Trophoblast cell (in vitro differentiated cells and primary cell): Measurements from ENCODE around the gene LEMD3.

Source experiments
- DNase-seq, 2 donors: peaks; one replicate each; pipeline ENCODE4 v3.0.0-alpha.2; 2016
- H2AFZ ChIP-seq: 2 replicates; pipeline ENCODE4 v1.6.1; 2013; ENCODE audit warnings: low read length, moderate library complexity, mild to moderate bottlenecking; ENCODE audit not compliant: insufficient read depth, poor library complexity
- H2AK5ac ChIP-seq: 2 replicates; pipeline ENCODE4 v1.6.1; 2013; ENCODE audit warnings: mild to moderate bottlenecking, low read length
- H2BK120ac ChIP-seq: 2 replicates; pipeline ENCODE4 v1.6.1; 2013; ENCODE audit warnings: low read length, mild to moderate bottlenecking, moderate library complexity; ENCODE audit not compliant: insufficient read depth, poor library complexity
- H2BK12ac ChIP-seq: 2 replicates; pipeline ENCODE4 v1.6.1; 2013; ENCODE audit warnings: mild to moderate bottlenecking, low read length, moderate library complexity
- H2BK5ac ChIP-seq: 2 replicates; pipeline ENCODE4 v1.6.1; 2013; ENCODE audit warnings: low read length, low read depth, moderate library complexity, mild to moderate bottlenecking; ENCODE audit not compliant: poor library complexity
- H3K14ac ChIP-seq: 2 replicates; pipeline ENCODE4 v1.6.1; 2013; ENCODE audit warnings: mild to moderate bottlenecking, low read length
- H3K18ac ChIP-seq: 2 replicates; pipeline ENCODE4 v1.6.1; 2013; ENCODE audit warnings: mild to moderate bottlenecking, low read length
- H3K23ac ChIP-seq: 2 replicates; pipeline ENCODE4 v1.6.1; 2013; ENCODE audit warnings: low read length
- H3K27ac ChIP-seq: 2 replicates; pipeline ENCODE4 v1.5.1; 2013; ENCODE audit warnings: low read depth, mild to moderate bottlenecking, inconsistent platforms, low read length, moderate library complexity
- H3K27me3 ChIP-seq: 2 replicates; pipeline ENCODE4 v1.6.1; 2013; ENCODE audit warnings: inconsistent platforms, mild to moderate bottlenecking, low read length, moderate library complexity; ENCODE audit not compliant: insufficient read depth
- H3K36me3 ChIP-seq, 2 experiments: 1 replicate in 1 of 2; 2 replicates in 1 of 2; pipeline ENCODE4 v1.6.1; 2013; ENCODE audit warnings: low read length in 2 of 2, mild to moderate bottlenecking in 2 of 2, moderate library complexity in 1 of 2; ENCODE audit not compliant: insufficient read depth in 2 of 2, control insufficient read depth in 1 of 2
- H3K4ac ChIP-seq: 2 replicates; pipeline ENCODE4 v1.6.1; 2013; ENCODE audit warnings: low read depth, mild to moderate bottlenecking, low read length, moderate library complexity
- H3K4me1 ChIP-seq, 2 experiments: 1 replicate in 1 of 2; 2 replicates in 1 of 2; pipeline ENCODE4 v1.6.1; 2013; ENCODE audit warnings: low read length in 2 of 2, mild to moderate bottlenecking in 2 of 2, moderate library complexity in 1 of 2; ENCODE audit not compliant: insufficient read depth in 2 of 2, control insufficient read depth in 1 of 2
- H3K4me2 ChIP-seq: 2 replicates; pipeline ENCODE4 v1.6.1; 2013; ENCODE audit warnings: inconsistent platforms, mild to moderate bottlenecking, low read length, moderate library complexity
- H3K4me3 ChIP-seq: 2 replicates; pipeline ENCODE4 v1.5.1; 2013; ENCODE audit warnings: mild to moderate bottlenecking, low read depth, low read length, inconsistent platforms
- H3K79me1 ChIP-seq: one replicate; pipeline ENCODE4 v1.6.1; 2013; ENCODE audit warnings: low read length
- H3K79me2 ChIP-seq: 2 replicates; pipeline ENCODE4 v1.6.1; 2013; ENCODE audit warnings: low read length, mild to moderate bottlenecking; ENCODE audit not compliant: control insufficient read depth, insufficient read depth, poor library complexity
- H3K9ac ChIP-seq: 2 replicates; pipeline ENCODE4 v1.6.1; 2013; ENCODE audit warnings: mild to moderate bottlenecking, low read length
- H3K9me3 ChIP-seq: 2 replicates; pipeline ENCODE4 v1.6.1; 2013; ENCODE audit warnings: low read depth, mild to moderate bottlenecking, control low read depth, inconsistent platforms, low read length; ENCODE audit not compliant: insufficient read depth
- H4K12ac ChIP-seq: 2 replicates; pipeline ENCODE4 v1.6.1; 2013; ENCODE audit warnings: low read depth, mild to moderate bottlenecking, low read length, moderate library complexity
- H4K8ac ChIP-seq: 2 replicates; pipeline ENCODE4 v1.6.1; 2013; ENCODE audit warnings: low read depth, mild to moderate bottlenecking, low read length, moderate library complexity
- H4K91ac ChIP-seq: one replicate; pipeline ENCODE4 v1.6.1; 2013; ENCODE audit warnings: low read depth, mild to moderate bottlenecking, low read length, moderate library complexity
- WGBS: extraction: QIAGEN DNeasy Blood & Tissue Kit; methylation state at CpG from one replicate; pipeline ENCODE4 v1.1.7; 2013; ENCODE audit warnings: missing lambda C conversion rate; ENCODE audit not compliant: insufficient read length, insufficient coverage; ENCODE audit errors: extremely low coverage; 5-methylcytosine and 5-hydroxymethylcytosine counted together

Gene LEMD3

DNA sequence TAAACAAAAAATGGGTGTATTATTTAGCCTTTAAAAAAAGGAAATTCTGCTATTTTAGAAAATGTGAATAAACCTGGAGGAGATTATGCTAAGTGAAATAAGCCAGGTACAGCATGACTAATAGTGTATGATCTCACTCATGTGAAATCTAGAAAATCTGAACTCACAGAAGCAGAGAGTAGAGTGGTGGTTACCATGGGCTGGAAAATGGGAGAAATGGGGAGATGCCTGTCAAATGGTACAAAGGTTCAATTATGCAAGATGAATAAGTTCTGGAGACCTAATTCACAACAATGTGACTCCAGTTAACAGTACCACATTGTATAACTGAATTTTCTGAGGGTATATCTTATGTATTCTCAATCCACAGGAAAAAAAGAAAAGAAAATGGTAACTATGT, 17.4 kb upstream of the LEMD3 start:
- Histone ChIP-seq H2BK120ac (no peak overlapping the region), H3K18ac (no peak overlapping the region)
- DNase-seq: peak in 1 of 2 donors; percentile 61

DNA sequence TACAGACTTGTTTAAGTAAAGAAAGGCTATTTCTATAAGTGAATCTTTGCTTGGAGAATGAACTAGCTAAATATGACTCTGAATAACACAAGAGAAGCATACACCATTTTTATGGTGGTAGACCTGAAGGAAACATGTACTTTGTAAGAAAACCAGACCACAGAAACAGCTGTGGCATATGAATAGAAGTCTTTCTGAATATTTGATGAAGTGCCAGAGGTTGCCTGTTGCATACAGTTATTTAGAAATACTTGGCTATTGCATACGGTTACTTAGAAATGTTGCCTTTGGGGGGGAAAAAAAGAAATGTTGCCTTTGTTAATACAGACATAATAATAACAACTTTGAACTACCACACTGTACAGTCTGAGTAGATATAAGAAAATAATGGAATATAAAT, 16.8 kb upstream of the LEMD3 start:
- Histone ChIP-seq H3K4me3 (no peak overlapping the region), H3K4me2 (no peak overlapping the region), H3K79me2 (no peaks in the 10 kb centered on the region), H3K9ac (no peak overlapping the region), H2AK5ac (no peak overlapping the region), H4K91ac (no peak overlapping the region), H3K4me1 (no peaks in the 10 kb centered on the region), H3K14ac (no peak overlapping the region), H4K12ac (no peak overlapping the region), H3K36me3 (no peaks in the 10 kb centered on the region), H4K8ac (no peak overlapping the region), H3K27me3 (no peaks in the 10 kb centered on the region), H2BK5ac (no peak overlapping the region), H3K18ac (no peak overlapping the region), H3K9me3 (no peaks in the 10 kb centered on the region), H3K79me1 (no peaks in the 10 kb centered on the region), H3K23ac (no peak overlapping the region), H3K4ac (no peak overlapping the region), H2AFZ (no peak overlapping the region), H2BK120ac (no peak overlapping the region), H3K27ac (no peak overlapping the region), H2BK12ac (no peak overlapping the region)
- DNase-seq: no peak
- no CpG with 5 or more reads among the region's 1 CpG for WGBS

More for the DNA sequence above, 17.4 kb upstream of the LEMD3 start:
- H3K27ac ChIP-seq: no peak overlapping the region
- no peaks in the 10 kb centered on the region for H3K9me3 ChIP-seq
- no peak overlapping the region for H3K4me2 ChIP-seq
- no peak overlapping the region for H3K4ac ChIP-seq
- H2BK5ac ChIP-seq: no peak overlapping the region
- no peaks in the 10 kb centered on the region for H3K79me1 ChIP-seq
- no peak overlapping the region for H2BK12ac ChIP-seq
- no peak overlapping the region for H4K91ac ChIP-seq
- H4K12ac ChIP-seq: no peak overlapping the region
- H3K23ac ChIP-seq: no peak overlapping the region
- H3K4me3 ChIP-seq: no peak overlapping the region
- H3K4me1 ChIP-seq: no peaks in the 10 kb centered on the region
- no peak overlapping the region for H2AK5ac ChIP-seq
- H2AFZ ChIP-seq: no peak overlapping the region
- no peaks in the 10 kb centered on the region for H3K36me3 ChIP-seq
- H3K79me2 ChIP-seq: no peaks in the 10 kb centered on the region
- no peak overlapping the region for H4K8ac ChIP-seq
- H3K14ac ChIP-seq: no peak overlapping the region
- H3K27me3 ChIP-seq: no peaks in the 10 kb centered on the region
- H3K9ac ChIP-seq: no peak overlapping the region

- Histone ChIP-seq H3K9ac (no peak overlapping the region), H4K12ac (no peak overlapping the region), H3K79me2 (no peaks in the 10 kb centered on the region), H3K4me1 (no peaks in the 10 kb centered on the region), H4K8ac (no peak overlapping the region), H2BK12ac (peak overlapping the region; percentile 74), H3K27me3 (no peaks in the 10 kb centered on the region), H3K23ac (no peak overlapping the region), H3K9me3 (no peaks in the 10 kb centered on the region), H3K27ac (no peak overlapping the region), H4K91ac (no peak overlapping the region), H3K14ac (no peak overlapping the region), H2AFZ (no peak overlapping the region), H3K4ac (no peak overlapping the region), H2AK5ac (no peak overlapping the region), H2BK5ac (no peak overlapping the region), H3K36me3 (no peaks in the 10 kb centered on the region), H3K18ac (no peak overlapping the region), H3K4me2 (no peak overlapping the region), H3K4me3 (no peak overlapping the region), H2BK120ac (no peak overlapping the region), H3K79me1 (no peaks in the 10 kb centered on the region)
- WGBS: no CpG with 5 or more reads among the region's 3 CpGs
- no peak for DNase-seq
These were observed 13.6 kb upstream of the LEMD3 start for GRCh38 chr12:65155784-65156183.

- no CpG with 5 or more reads among the region's 2 CpGs for WGBS
These were observed 13.0 kb upstream of the LEMD3 start for GRCh38 chr12:65156366-65156841.

More at GRCh38 chr12:65156366-65156841, 13.0 kb upstream of the LEMD3 start:
- no peak overlapping the region for H4K12ac ChIP-seq
- no peaks in the 10 kb centered on the region for H3K27me3 ChIP-seq
- no peak overlapping the region for H2BK120ac ChIP-seq
- no peaks in the 10 kb centered on the region for H3K36me3 ChIP-seq
- H2AFZ ChIP-seq: no peak overlapping the region
- H4K91ac ChIP-seq: no peak overlapping the region
- no peak overlapping the region for H2AK5ac ChIP-seq
- no peak overlapping the region for H3K9ac ChIP-seq
- no peaks in the 10 kb centered on the region for H3K9me3 ChIP-seq
- H3K23ac ChIP-seq: no peak overlapping the region
- H3K14ac ChIP-seq: no peak overlapping the region
- H3K18ac ChIP-seq: no peak overlapping the region
- no peak for DNase-seq
- no peaks in the 10 kb centered on the region for H3K79me2 ChIP-seq
- no peak overlapping the region for H3K4ac ChIP-seq
- no peaks in the 10 kb centered on the region for H3K4me1 ChIP-seq
- H4K8ac ChIP-seq: no peak overlapping the region
- H2BK12ac ChIP-seq: no peak overlapping the region
- no peak overlapping the region for H3K27ac ChIP-seq
- no peak overlapping the region for H2BK5ac ChIP-seq
- H3K4me3 ChIP-seq: no peak overlapping the region
- no peaks in the 10 kb centered on the region for H3K79me1 ChIP-seq
- no peak overlapping the region for H3K4me2 ChIP-seq
